GM23338 (cell line): ENCODE results near the gene DUS2. TPM values are rescaled to one million over a fixed set of nuclear protein-coding genes. Genes with fewer than 3 reads are reported as not detected.
A peak's percentile ranks its signal among the peaks of the same experiment; 100 is the strongest.

Experiments used
- ATAC-seq: fragments of 200-7000 bp; cut with Tn5 transposase; 3 replicates; pipeline ENCODE4 v1.9.1; 2020
- DNase-seq: peaks from one replicate; pipeline ENCODE4 v3.0.0-alpha.2; 2015; ENCODE audit warnings: low spot score
- H2AFZ ChIP-seq: fragments of 200-600 bp; sonication (generic); 2 replicates; pipeline ENCODE4 v1.8.0; 2016; ENCODE audit warnings: antibody characterized with exemption, mild to moderate bottlenecking, moderate library complexity
- H3F3A ChIP-seq: fragments of 200-600 bp; sonication (generic); replicated peaks from 2 replicates; pipeline ENCODE4 v1.8.0; 2017; ENCODE audit warnings: antibody characterized with exemption, mixed run types, low read depth
- H3K27ac ChIP-seq: fragments of 200-600 bp; sonication (generic); 2 replicates; pipeline ENCODE4 v1.6.1; 2016; ENCODE audit warnings: low read depth
- H3K27me3 ChIP-seq: fragments of 200-600 bp; sonication (generic); 2 replicates; pipeline ENCODE4 v1.8.0; 2016; ENCODE audit warnings: mild to moderate bottlenecking, mixed run types, moderate library complexity; ENCODE audit not compliant: insufficient read depth
- H3K36me3 ChIP-seq: fragments of 200-600 bp; sonication (generic); 2 replicates; pipeline ENCODE4 v1.8.0; 2016; ENCODE audit warnings: mild to moderate bottlenecking; ENCODE audit not compliant: insufficient read depth
- H3K4me1 ChIP-seq: fragments of 200-600 bp; sonication (generic); 2 replicates; pipeline ENCODE4 v1.8.0; 2016; ENCODE audit warnings: mild to moderate bottlenecking, moderate library complexity; ENCODE audit not compliant: insufficient read depth
- H3K4me2 ChIP-seq: fragments of 200-600 bp; sonication (generic); 2 replicates; pipeline ENCODE4 v1.7.1; 2017; ENCODE audit warnings: mixed run types
- H3K4me3 ChIP-seq: fragments of 200-600 bp; sonication (generic); 2 replicates; pipeline ENCODE4 v1.6.1; 2016; ENCODE audit warnings: mixed run types
- H3K79me2 ChIP-seq: fragments of 200-600 bp; sonication (generic); replicated peaks from 2 replicates; pipeline ENCODE4 v1.8.0; 2017; ENCODE audit warnings: mild to moderate bottlenecking; ENCODE audit not compliant: insufficient read depth
- H3K9me2 ChIP-seq: fragments of 200-600 bp; sonication (generic); 2 replicates; pipeline ENCODE4 v1.8.0; 2017; ENCODE audit not compliant: insufficient read depth
- H4K20me1 ChIP-seq: fragments of 200-600 bp; sonication (generic); replicated peaks from 2 replicates; pipeline ENCODE4 v1.8.0; 2017; ENCODE audit warnings: mild to moderate bottlenecking; ENCODE audit not compliant: insufficient read depth
- H3K27ac Mint-ChIP-seq: 2 replicates; pipeline ENCODE4 v1.8.0; 2020; ENCODE audit warnings: inconsistent platforms, mild to moderate bottlenecking, moderate library complexity, mixed read lengths
- H3K27me3 Mint-ChIP-seq: 3 replicates; pipeline ENCODE4 v1.8.0; 2022; ENCODE audit warnings: low read depth, mild to moderate bottlenecking, moderate library complexity, mixed read lengths, inconsistent platforms; ENCODE audit not compliant: insufficient read depth, poor library complexity
- H3K36me3 Mint-ChIP-seq: 3 replicates; pipeline ENCODE4 v1.8.0; 2021; ENCODE audit warnings: low read depth, mild to moderate bottlenecking, inconsistent platforms, moderate library complexity, mixed read lengths
- H3K4me1 Mint-ChIP-seq: 3 replicates; pipeline ENCODE4 v1.8.0; 2020; ENCODE audit warnings: mild to moderate bottlenecking, inconsistent platforms, mixed read lengths
- H3K4me3 Mint-ChIP-seq: 3 replicates; pipeline ENCODE4 v1.8.0; 2021; ENCODE audit warnings: moderate library complexity, mild to moderate bottlenecking, inconsistent platforms, mixed read lengths
- H3K9me3 Mint-ChIP-seq: 3 replicates; pipeline ENCODE4 v1.8.0; 2020; ENCODE audit warnings: moderate library complexity, mild to moderate bottlenecking, inconsistent platforms, mixed read lengths
- EZH2 ChIP-seq: fragments of 200-600 bp; sonication (generic); IDR thresholded peaks from one replicate; pipeline ENCODE4 v1.8.0; 2017; ENCODE audit warnings: antibody characterized with exemption, mild to moderate bottlenecking, low read depth; ENCODE audit not compliant: unreplicated experiment
- EZH2phosphoT487 ChIP-seq: fragments of 200-600 bp; sonication (generic); IDR thresholded peaks from one replicate; pipeline ENCODE4 v1.8.1; 2018; ENCODE audit warnings: antibody characterized with exemption; ENCODE audit not compliant: unreplicated experiment
- polyA plus RNA-seq: library from polyadenylated mRNA; unstranded; fragments of >200 nt; fragmentation: Nextera tagmentation; extraction: Ambion mirVana; gene quantifications from 2 replicates; pipeline ENCODE4 v1.2.1, GENCODE V29; 2016
- total RNA-seq: library from RNA; depleted of rRNA; stranded (reverse); fragments of >200 nt; shearing (Covaris generic); gene quantifications from 2 replicates; pipeline ENCODE4 v1.2.3, GENCODE V29; 2014
- TF ChIP-seq, protein P1 (sequence below), 2 experiments: fragments of 200-600 bp in 1 of 2; sonication (generic) in 1 of 2; conservative IDR thresholded peaks; 2 replicates each; pipeline versions ENCODE4 v1.5.1 to v1.6.1; 2016 to 2017; ENCODE audit warnings: antibody characterized with exemption in 2 of 2, low read depth in 2 of 2, mild to moderate bottlenecking in 2 of 2, moderate library complexity in 1 of 2
- TF ChIP-seq, protein P2 (sequence below): fragments of 250-450 bp; sonication (Bioruptor Pico); IDR thresholded peaks from 2 replicates; pipeline ENCODE4 v1.5.0; 2020; ENCODE audit warnings: mild to moderate bottlenecking, moderate library complexity

Gene DUS2
- total and polyA plus RNA-seq, 2 experiments from 2014 or later = 13.3 to 26.4 TPM

DNA sequence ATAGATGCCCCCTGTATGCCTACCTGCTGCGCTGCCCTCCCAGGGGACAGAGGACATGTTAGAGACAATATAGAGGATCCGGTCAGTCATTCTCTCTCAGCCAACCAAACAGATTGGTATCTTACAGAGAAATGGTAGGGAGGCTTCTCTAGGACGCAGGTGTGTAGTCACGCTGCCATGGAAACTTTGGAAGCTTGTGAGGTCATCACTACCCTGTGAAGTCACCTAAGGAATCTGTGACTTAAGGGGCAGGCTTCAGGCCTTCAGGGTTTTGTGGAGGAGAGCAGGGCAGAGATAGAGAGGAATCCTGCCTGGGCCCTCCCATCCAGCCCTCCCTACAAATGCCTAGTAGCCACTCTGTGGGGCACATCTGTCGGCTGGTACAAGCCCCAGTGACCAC, 7.4 kb upstream of the DUS2 start, which contains the start of gene DPEP2NB:
DPEP2NB (minus strand) TSS at position 231 of the 400 bp plus-strand sequence; CDS start at position 90, 141 bp downstream.
- peaks cover 11% of the 10 kb centered on the region for H3K27me3 Mint-ChIP-seq
- Histone ChIP-seq H4K20me1 (no peaks in the 10 kb centered on the region), H3K36me3 (no peaks in the 10 kb centered on the region), H3F3A (no peaks in the 10 kb centered on the region), H2AFZ (peak within 1 kb of the TSS; percentile 72; the same call in 1 of the 2 replicates), H3K9me2 (no peaks in the 10 kb centered on the region), H3K4me3 (no peak within 1 kb of the TSS), H3K4me2 (no peak within 1 kb of the TSS), H3K79me2 (no peaks in the 10 kb centered on the region), H3K4me1 (no peaks in the 10 kb centered on the region), H3K27me3 (no peaks in the 10 kb centered on the region), H3K27ac (no peak within 1 kb of the TSS)
- no peaks in the 10 kb centered on the region for H3K4me1 Mint-ChIP-seq
- H3K27ac Mint-ChIP-seq = no peak within 1 kb of the TSS
- ATAC-seq (no peak), DNase-seq (no peak)
- TF ChIP-seq, protein P1, sequence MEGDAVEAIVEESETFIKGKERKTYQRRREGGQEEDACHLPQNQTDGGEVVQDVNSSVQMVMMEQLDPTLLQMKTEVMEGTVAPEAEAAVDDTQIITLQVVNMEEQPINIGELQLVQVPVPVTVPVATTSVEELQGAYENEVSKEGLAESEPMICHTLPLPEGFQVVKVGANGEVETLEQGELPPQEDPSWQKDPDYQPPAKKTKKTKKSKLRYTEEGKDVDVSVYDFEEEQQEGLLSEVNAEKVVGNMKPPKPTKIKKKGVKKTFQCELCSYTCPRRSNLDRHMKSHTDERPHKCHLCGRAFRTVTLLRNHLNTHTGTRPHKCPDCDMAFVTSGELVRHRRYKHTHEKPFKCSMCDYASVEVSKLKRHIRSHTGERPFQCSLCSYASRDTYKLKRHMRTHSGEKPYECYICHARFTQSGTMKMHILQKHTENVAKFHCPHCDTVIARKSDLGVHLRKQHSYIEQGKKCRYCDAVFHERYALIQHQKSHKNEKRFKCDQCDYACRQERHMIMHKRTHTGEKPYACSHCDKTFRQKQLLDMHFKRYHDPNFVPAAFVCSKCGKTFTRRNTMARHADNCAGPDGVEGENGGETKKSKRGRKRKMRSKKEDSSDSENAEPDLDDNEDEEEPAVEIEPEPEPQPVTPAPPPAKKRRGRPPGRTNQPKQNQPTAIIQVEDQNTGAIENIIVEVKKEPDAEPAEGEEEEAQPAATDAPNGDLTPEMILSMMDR (conservative IDR thresholded peaks at IDR 0.05; ENCODE audit: low read depth in 2 of 2) = no peak
- TF ChIP-seq, protein P2, sequence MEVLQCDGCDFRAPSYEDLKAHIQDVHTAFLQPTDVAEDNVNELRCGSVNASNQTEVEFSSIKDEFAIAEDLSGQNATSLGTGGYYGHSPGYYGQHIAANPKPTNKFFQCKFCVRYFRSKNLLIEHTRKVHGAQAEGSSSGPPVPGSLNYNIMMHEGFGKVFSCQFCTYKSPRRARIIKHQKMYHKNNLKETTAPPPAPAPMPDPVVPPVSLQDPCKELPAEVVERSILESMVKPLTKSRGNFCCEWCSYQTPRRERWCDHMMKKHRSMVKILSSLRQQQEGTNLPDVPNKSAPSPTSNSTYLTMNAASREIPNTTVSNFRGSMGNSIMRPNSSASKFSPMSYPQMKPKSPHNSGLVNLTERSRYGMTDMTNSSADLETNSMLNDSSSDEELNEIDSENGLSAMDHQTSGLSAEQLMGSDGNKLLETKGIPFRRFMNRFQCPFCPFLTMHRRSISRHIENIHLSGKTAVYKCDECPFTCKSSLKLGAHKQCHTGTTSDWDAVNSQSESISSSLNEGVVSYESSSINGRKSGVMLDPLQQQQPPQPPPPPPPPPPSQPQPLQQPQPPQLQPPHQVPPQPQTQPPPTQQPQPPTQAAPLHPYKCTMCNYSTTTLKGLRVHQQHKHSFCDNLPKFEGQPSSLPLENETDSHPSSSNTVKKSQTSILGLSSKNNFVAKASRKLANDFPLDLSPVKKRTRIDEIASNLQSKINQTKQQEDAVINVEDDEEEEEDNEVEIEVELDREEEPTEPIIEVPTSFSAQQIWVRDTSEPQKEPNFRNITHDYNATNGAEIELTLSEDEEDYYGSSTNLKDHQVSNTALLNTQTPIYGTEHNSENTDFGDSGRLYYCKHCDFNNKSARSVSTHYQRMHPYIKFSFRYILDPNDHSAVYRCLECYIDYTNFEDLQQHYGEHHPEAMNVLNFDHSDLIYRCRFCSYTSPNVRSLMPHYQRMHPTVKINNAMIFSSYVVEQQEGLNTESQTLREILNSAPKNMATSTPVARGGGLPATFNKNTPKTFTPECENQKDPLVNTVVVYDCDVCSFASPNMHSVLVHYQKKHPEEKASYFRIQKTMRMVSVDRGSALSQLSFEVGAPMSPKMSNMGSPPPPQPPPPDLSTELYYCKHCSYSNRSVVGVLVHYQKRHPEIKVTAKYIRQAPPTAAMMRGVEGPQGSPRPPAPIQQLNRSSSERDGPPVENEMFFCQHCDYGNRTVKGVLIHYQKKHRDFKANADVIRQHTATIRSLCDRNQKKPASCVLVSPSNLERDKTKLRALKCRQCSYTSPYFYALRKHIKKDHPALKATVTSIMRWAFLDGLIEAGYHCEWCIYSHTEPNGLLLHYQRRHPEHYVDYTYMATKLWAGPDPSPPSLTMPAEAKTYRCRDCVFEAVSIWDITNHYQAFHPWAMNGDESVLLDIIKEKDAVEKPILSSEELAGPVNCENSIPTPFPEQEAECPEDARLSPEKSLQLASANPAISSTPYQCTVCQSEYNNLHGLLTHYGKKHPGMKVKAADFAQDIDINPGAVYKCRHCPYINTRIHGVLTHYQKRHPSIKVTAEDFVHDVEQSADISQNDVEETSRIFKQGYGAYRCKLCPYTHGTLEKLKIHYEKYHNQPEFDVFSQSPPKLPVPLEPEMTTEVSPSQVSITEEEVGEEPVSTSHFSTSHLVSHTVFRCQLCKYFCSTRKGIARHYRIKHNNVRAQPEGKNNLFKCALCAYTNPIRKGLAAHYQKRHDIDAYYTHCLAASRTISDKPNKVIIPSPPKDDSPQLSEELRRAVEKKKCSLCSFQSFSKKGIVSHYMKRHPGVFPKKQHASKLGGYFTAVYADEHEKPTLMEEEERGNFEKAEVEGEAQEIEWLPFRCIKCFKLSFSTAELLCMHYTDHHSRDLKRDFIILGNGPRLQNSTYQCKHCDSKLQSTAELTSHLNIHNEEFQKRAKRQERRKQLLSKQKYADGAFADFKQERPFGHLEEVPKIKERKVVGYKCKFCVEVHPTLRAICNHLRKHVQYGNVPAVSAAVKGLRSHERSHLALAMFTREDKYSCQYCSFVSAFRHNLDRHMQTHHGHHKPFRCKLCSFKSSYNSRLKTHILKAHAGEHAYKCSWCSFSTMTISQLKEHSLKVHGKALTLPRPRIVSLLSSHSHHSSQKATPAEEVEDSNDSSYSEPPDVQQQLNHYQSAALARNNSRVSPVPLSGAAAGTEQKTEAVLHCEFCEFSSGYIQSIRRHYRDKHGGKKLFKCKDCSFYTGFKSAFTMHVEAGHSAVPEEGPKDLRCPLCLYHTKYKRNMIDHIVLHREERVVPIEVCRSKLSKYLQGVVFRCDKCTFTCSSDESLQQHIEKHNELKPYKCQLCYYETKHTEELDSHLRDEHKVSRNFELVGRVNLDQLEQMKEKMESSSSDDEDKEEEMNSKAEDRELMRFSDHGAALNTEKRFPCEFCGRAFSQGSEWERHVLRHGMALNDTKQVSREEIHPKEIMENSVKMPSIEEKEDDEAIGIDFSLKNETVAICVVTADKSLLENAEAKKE = no peak
- TF ChIP-seq EZH2phosphoT487 (no peak), EZH2 (no peak)
- H3K36me3 Mint-ChIP-seq = no peaks in the 10 kb centered on the region
- no peaks in the 10 kb centered on the region; the same call in 2 of the 3 replicates for H3K9me3 Mint-ChIP-seq
- H3K4me3 Mint-ChIP-seq = no peak within 1 kb of the TSS
